HepG2 (cell line): ENCODE measurements around the gene RHOV. TPM values are rescaled to one million over a fixed set of nuclear protein-coding genes. Genes with fewer than 3 reads are reported as not detected.

Experiments used
- FOXO1 ChIP-seq: sonication (generic); formaldehyde crosslinking; IDR thresholded peaks from 2 replicates; pipeline ENCODE4 v1.4.0; 2020; ENCODE audit warnings: missing genetic modification reagents
- HMGA1 ChIP-seq: sonication (generic); formaldehyde crosslinking; conservative IDR thresholded peaks from 2 replicates; pipeline ENCODE4 v1.4.0; 2020; ENCODE audit warnings: missing genetic modification reagents
- MEIS2 ChIP-seq: sonication (generic); formaldehyde crosslinking; IDR thresholded peaks from 2 replicates; pipeline ENCODE4 v1.9.0; 2021; ENCODE audit warnings: mild to moderate bottlenecking, missing genetic modification reagents
- NFYB ChIP-seq: sonication (generic); formaldehyde crosslinking; IDR thresholded peaks from 2 replicates; pipeline ENCODE4 v1.4.0; 2020; ENCODE audit warnings: missing genetic modification reagents
- PRMT3 ChIP-seq: sonication (generic); formaldehyde crosslinking; IDR thresholded peaks from 2 replicates; pipeline ENCODE4 v1.8.1; 2022; ENCODE audit warnings: low read depth, mild to moderate bottlenecking, moderate library complexity, missing genetic modification reagents, borderline replicate concordance
- RAD51 ChIP-seq: fragments of 450-650 bp; IDR thresholded peaks from 2 replicates; pipeline ENCODE4 v1.6.1; 2016; ENCODE audit warnings: borderline replicate concordance
- RNF2 ChIP-seq: fragments of 450-650 bp; conservative IDR thresholded peaks from 2 replicates; pipeline ENCODE4 v1.6.1; 2016; ENCODE audit warnings: low read depth
- RXRA ChIP-seq: sonication (generic); formaldehyde crosslinking; IDR thresholded peaks from 2 replicates; pipeline ENCODE4 v1.5.1; 2020; ENCODE audit warnings: missing genetic modification reagents
- SALL1 ChIP-seq: sonication (generic); formaldehyde crosslinking; IDR thresholded peaks from 2 replicates; pipeline ENCODE4 v1.8.0; 2022; ENCODE audit warnings: mild to moderate bottlenecking, missing genetic modification reagents
- SOX5 ChIP-seq: IDR thresholded peaks from 2 replicates; pipeline ENCODE4 v1.6.1; 2016; ENCODE audit warnings: borderline replicate concordance
- TBP ChIP-seq: sonication (generic); formaldehyde crosslinking; IDR thresholded peaks from 2 replicates; pipeline ENCODE4 v1.5.0; 2020; ENCODE audit warnings: missing genetic modification reagents
- TP53 ChIP-seq: sonication (generic); formaldehyde crosslinking; conservative IDR thresholded peaks from 2 replicates; pipeline ENCODE4 v1.4.0; 2020; ENCODE audit warnings: missing genetic modification reagents
- ZBTB21 ChIP-seq: sonication (generic); formaldehyde crosslinking; IDR thresholded peaks from 2 replicates; pipeline ENCODE4 v1.4.0; 2020; ENCODE audit warnings: missing genetic modification reagents
- ZNF143 ChIP-seq: sonication (generic); formaldehyde crosslinking; IDR thresholded peaks from 2 replicates; pipeline ENCODE4 v1.4.0; 2020; ENCODE audit warnings: missing genetic modification reagents
- ZNF496 ChIP-seq: sonication (generic); formaldehyde crosslinking; IDR thresholded peaks from 2 replicates; pipeline ENCODE4 v1.8.1; 2023; ENCODE audit warnings: mild to moderate bottlenecking, moderate library complexity, missing genetic modification reagents; ENCODE audit not compliant: insufficient replicate concordance
- ZNF713 ChIP-seq: sonication (generic); formaldehyde crosslinking; IDR thresholded peaks from 2 replicates; pipeline ENCODE4 v1.4.0; 2020; ENCODE audit warnings: mild to moderate bottlenecking, missing genetic modification reagents
- ZNF792 ChIP-seq: IDR thresholded peaks from 2 replicates; pipeline ENCODE4 v1.6.1; 2016
- polyA plus RNA-seq, 8 experiments: library from polyadenylated mRNA; depleted of rRNA in 3 of 8; stranded (reverse) in 7 of 8; unstranded in 1 of 8; fragments of >200 nt; fragmentation: Illumina TruSeq in 4 of 8; extraction: Trizol in 4 of 8; gene quantifications; 2 replicates each; pipeline versions ENCODE4 v1.2.1 to v1.2.3, GENCODE V29; 2011 to 2016; ENCODE audit warnings: low read depth in 4 of 8, missing spikeins in 1 of 8, mixed read lengths in 1 of 8; ENCODE audit not compliant: insufficient read depth in 1 of 8
- total RNA-seq, 5 experiments: library from RNA; depleted of rRNA; stranded (reverse); fragments of >200 nt; fragmentation: Illumina TruSeq; extraction: Trizol; gene quantifications; 2 replicates each; pipeline ENCODE4 v1.2.3, GENCODE V29; 2016; ENCODE audit warnings: low read depth in 1 of 5
- TF ChIP-seq, protein P1 (sequence below): sonication (generic); formaldehyde crosslinking; IDR thresholded peaks from 2 replicates; pipeline ENCODE4 v1.4.0; 2020; ENCODE audit warnings: low read depth, missing genetic modification reagents
- TF ChIP-seq, protein P2 (sequence below): IDR thresholded peaks from 2 replicates; pipeline ENCODE4 v1.6.1; 2016; ENCODE audit warnings: low read depth, control low read depth
- TF ChIP-seq, protein P3 (sequence below): sonication (generic); formaldehyde crosslinking; IDR thresholded peaks from 2 replicates; pipeline ENCODE4 v1.4.0; 2020; ENCODE audit warnings: missing genetic modification reagents, borderline replicate concordance
- TF ChIP-seq, protein P4 (sequence below): IDR thresholded peaks from 2 replicates; pipeline ENCODE4 v1.6.1; 2016; ENCODE audit warnings: missing compliant biosample characterization, missing genetic modification reagents, borderline replicate concordance

RHOV gene
- total and polyA plus RNA-seq, 2 of the 13 experiments (the other 11 are each of a cell fraction or from before 2014, with no cell fraction given): 0.17 to 0.18 TPM

DNA sequence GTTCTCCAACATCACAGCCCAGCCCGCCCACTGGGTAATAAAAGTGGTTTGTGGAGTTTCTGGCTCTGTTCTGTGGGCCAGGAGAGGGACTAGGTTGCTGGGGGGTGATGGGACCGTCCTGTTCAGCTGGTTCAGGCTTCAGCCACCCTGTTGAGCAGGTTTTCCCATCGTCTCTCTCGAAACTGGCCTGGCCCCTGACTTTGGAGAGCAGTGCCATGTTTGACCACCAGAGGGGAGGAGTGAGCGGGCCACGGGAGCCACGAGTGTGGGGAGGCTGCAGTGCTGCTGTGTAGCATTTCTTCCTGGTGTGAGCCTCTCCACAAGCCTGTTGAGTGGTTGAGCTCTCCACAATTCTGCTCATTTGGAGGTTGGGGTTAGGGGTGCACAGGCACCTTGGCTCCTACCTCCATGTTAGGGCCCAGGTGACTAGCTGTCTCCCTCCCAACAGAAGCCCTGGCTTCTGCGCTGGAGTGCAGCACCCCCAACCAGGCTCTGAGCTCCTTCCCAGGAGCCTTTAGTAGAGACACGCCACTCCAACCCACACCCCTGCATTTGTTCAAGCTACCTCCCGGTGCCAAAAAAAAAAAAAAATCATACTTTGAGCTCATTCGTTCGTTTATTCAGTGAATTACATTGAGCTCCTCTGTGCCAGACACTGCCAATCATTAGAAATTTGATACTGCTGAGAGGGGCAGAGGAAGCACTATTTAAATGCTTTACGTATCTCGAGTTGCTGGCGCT, 16.3 kb downstream of the RHOV start (continued):
- TF ChIP-seq HMGA1 (CRISPR knock-in tag): no peak
- no peak for TF ChIP-seq TP53 (CRISPR knock-in tag)
- TF ChIP-seq RAD51: no peak
- TF ChIP-seq ZNF496 (CRISPR knock-in tag): no peak
- peak; percentile 64 for TF ChIP-seq SALL1 (CRISPR knock-in tag)
- TF ChIP-seq PRMT3 (CRISPR knock-in tag): no peak
- no peak for TF ChIP-seq MEIS2 (CRISPR knock-in tag)
- no peak for TF ChIP-seq ZNF792 (CRISPR knock-in tag)
- TF ChIP-seq, protein P1, sequence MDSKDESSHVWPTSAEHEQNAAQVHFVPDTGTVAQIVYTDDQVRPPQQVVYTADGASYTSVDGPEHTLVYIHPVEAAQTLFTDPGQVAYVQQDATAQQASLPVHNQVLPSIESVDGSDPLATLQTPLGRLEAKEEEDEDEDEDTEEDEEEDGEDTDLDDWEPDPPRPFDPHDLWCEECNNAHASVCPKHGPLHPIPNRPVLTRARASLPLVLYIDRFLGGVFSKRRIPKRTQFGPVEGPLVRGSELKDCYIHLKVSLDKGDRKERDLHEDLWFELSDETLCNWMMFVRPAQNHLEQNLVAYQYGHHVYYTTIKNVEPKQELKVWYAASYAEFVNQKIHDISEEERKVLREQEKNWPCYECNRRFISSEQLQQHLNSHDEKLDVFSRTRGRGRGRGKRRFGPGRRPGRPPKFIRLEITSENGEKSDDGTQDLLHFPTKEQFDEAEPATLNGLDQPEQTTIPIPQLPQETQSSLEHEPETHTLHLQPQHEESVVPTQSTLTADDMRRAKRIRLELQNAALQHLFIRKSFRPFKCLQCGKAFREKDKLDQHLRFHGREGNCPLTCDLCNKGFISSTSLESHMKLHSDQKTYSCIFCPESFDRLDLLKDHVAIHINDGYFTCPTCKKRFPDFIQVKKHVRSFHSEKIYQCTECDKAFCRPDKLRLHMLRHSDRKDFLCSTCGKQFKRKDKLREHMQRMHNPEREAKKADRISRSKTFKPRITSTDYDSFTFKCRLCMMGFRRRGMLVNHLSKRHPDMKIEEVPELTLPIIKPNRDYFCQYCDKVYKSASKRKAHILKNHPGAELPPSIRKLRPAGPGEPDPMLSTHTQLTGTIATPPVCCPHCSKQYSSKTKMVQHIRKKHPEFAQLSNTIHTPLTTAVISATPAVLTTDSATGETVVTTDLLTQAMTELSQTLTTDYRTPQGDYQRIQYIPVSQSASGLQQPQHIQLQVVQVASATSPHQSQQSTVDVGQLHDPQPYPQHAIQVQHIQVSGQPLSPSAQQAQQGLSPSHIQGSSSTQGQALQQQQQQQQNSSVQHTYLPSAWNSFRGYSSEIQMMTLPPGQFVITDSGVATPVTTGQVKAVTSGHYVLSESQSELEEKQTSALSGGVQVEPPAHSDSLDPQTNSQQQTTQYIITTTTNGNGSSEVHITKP (CRISPR knock-in tag): no peak
- TF ChIP-seq FOXO1 (CRISPR knock-in tag): no peak; the same call in 1 of the 2 replicates
- TF ChIP-seq ZNF143 (CRISPR knock-in tag): 0 out of 2 replicates have a peak, but pooled peaks have one; percentile 26
- no peak for TF ChIP-seq TBP (CRISPR knock-in tag)
- TF ChIP-seq, protein P2, sequence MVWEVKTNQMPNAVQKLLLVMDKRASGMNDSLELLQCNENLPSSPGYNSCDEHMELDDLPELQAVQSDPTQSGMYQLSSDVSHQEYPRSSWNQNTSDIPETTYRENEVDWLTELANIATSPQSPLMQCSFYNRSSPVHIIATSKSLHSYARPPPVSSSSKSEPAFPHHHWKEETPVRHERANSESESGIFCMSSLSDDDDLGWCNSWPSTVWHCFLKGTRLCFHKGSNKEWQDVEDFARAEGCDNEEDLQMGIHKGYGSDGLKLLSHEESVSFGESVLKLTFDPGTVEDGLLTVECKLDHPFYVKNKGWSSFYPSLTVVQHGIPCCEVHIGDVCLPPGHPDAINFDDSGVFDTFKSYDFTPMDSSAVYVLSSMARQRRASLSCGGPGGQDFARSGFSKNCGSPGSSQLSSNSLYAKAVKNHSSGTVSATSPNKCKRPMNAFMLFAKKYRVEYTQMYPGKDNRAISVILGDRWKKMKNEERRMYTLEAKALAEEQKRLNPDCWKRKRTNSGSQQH (CRISPR knock-in tag): no peak
- TF ChIP-seq, protein P3, sequence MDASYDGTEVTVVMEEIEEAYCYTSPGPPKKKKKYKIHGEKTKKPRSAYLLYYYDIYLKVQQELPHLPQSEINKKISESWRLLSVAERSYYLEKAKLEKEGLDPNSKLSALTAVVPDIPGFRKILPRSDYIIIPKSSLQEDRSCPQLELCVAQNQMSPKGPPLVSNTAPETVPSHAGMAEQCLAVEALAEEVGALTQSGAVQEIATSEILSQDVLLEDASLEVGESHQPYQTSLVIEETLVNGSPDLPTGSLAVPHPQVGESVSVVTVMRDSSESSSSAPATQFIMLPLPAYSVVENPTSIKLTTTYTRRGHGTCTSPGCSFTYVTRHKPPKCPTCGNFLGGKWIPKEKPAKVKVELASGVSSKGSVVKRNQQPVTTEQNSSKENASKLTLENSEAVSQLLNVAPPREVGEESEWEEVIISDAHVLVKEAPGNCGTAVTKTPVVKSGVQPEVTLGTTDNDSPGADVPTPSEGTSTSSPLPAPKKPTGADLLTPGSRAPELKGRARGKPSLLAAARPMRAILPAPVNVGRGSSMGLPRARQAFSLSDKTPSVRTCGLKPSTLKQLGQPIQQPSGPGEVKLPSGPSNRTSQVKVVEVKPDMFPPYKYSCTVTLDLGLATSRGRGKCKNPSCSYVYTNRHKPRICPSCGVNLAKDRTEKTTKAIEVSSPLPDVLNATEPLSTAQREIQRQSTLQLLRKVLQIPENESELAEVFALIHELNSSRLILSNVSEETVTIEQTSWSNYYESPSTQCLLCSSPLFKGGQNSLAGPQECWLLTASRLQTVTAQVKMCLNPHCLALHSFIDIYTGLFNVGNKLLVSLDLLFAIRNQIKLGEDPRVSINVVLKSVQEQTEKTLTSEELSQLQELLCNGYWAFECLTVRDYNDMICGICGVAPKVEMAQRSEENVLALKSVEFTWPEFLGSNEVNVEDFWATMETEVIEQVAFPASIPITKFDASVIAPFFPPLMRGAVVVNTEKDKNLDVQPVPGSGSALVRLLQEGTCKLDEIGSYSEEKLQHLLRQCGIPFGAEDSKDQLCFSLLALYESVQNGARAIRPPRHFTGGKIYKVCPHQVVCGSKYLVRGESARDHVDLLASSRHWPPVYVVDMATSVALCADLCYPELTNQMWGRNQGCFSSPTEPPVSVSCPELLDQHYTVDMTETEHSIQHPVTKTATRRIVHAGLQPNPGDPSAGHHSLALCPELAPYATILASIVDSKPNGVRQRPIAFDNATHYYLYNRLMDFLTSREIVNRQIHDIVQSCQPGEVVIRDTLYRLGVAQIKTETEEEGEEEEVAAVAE (CRISPR knock-in tag): no peak; the same call in 1 of the 2 replicates
- no peak for TF ChIP-seq RXRA (CRISPR knock-in tag)
- TF ChIP-seq ZBTB21 (CRISPR knock-in tag): no peak
- TF ChIP-seq NFYB (CRISPR knock-in tag): no peak
- TF ChIP-seq, protein P4, sequence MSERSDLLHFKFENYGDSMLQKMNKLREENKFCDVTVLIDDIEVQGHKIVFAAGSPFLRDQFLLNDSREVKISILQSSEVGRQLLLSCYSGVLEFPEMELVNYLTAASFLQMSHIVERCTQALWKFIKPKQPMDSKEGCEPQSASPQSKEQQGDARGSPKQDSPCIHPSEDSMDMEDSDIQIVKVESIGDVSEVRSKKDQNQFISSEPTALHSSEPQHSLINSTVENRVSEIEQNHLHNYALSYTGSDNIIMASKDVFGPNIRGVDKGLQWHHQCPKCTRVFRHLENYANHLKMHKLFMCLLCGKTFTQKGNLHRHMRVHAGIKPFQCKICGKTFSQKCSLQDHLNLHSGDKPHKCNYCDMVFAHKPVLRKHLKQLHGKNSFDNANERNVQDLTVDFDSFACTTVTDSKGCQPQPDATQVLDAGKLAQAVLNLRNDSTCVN (CRISPR knock-in tag): no peak
- TF ChIP-seq SOX5 (CRISPR knock-in tag): no peak
- TF ChIP-seq ZNF713 (CRISPR knock-in tag): no peak
- TF ChIP-seq RNF2: no peak
